Glomerular visceral epithelial cell (primary cell): ENCODE results near the gene KLK8.

Experiments used
- DNase-seq: peaks from one replicate; pipeline ENCODE4 v3.0.0-alpha.2; 2016; ENCODE audit errors: extremely low spot score

The KLK8 gene

GRCh38 chr19:51001515-51001914, at the start of gene KLK8:
Gene KLK8, minus strand, starts transcription at chr19:51001604. Its CDS starts 437 bp downstream, at chr19:51001167.
- no peak for DNase-seq

- no peak for DNase-seq
Measured at GRCh38 chr19:51047031-51047335, 45.6 kb upstream of the KLK8 start.

GRCh38 chr19:51044327-51044726, 42.9 kb upstream of the KLK8 start:
- DNase-seq = no peak

GRCh38 chr19:51043497-51043896, 42.1 kb upstream of the KLK8 start:
- no peak for DNase-seq

- no peak for DNase-seq
Measured at GRCh38 chr19:51040151-51040550, 38.7 kb upstream of the KLK8 start.

GRCh38 chr19:51036519-51036918, 35.1 kb upstream of the KLK8 start:
- DNase-seq = no peak

- no peak for DNase-seq
Measured at GRCh38 chr19:51034704-51035103, 33.3 kb upstream of the KLK8 start, which contains the start of gene KLK12. Gene KLK12, minus strand, starts transcription at chr19:51035002. Its CDS starts 381 bp downstream, at chr19:51034621.

GRCh38 chr19:51031880-51032225, 30.4 kb upstream of the KLK8 start:
- no peak for DNase-seq

- DNase-seq = no peak
Measured at GRCh38 chr19:51031220-51031879, 29.9 kb upstream of the KLK8 start.

GRCh38 chr19:51030631-51031030, 29.2 kb upstream of the KLK8 start:
- DNase-seq = no peak

- no peak for DNase-seq
Measured at GRCh38 chr19:51029718-51030117, 28.3 kb upstream of the KLK8 start.

GRCh38 chr19:51027873-51028272, 26.5 kb upstream of the KLK8 start:
- no peak for DNase-seq

GRCh38 chr19:51027126-51027806, 25.9 kb upstream of the KLK8 start:
- no peak for DNase-seq

GRCh38 chr19:51026554-51026831, 25.1 kb upstream of the KLK8 start, which contains the start of gene KLK11:
Gene KLK11, minus strand, starts transcription at chr19:51026616. Its CDS starts 985 bp downstream, at chr19:51025631.
- no peak for DNase-seq

- DNase-seq = no peak
Measured at GRCh38 chr19:51025809-51026553, 24.6 kb upstream of the KLK8 start.

- DNase-seq = no peak
Measured at GRCh38 chr19:51025401-51025800, 24.0 kb upstream of the KLK8 start.

- DNase-seq = no peak
Measured at GRCh38 chr19:51024924-51025323, 23.5 kb upstream of the KLK8 start.

GRCh38 chr19:51023946-51024345, 22.5 kb upstream of the KLK8 start:
- no peak for DNase-seq

GRCh38 chr19:51022526-51022925, 21.1 kb upstream of the KLK8 start:
- DNase-seq = no peak

GRCh38 chr19:51020988-51021651, 19.7 kb upstream of the KLK8 start:
- peak; percentile 32 for DNase-seq

GRCh38 chr19:51019544-51019925, 18.1 kb upstream of the KLK8 start, which contains the start of gene KLK10:
Gene KLK10, minus strand, starts transcription at chr19:51019709. Its CDS starts 579 bp downstream, at chr19:51019130.
- DNase-seq = no peak

GRCh38 chr19:51018745-51019543, 17.5 kb upstream of the KLK8 start:
- no peak for DNase-seq
